DMS 273 treated with DMSO at 0.1 percent for 48 hours (cell line): ENCODE results near the gene MYO7B.
A peak's percentile ranks its signal among the peaks of the same experiment; 100 is the strongest.

Source experiments
- DNase-seq: peaks from one replicate; lab custom pipeline; 2025; lab: John Stamatoyannopoulos, UW

MYO7B gene

GRCh38 chr2:127626917-127627739, 91.6 kb downstream of the MYO7B start:
- DNase-seq = no peak

DNA sequence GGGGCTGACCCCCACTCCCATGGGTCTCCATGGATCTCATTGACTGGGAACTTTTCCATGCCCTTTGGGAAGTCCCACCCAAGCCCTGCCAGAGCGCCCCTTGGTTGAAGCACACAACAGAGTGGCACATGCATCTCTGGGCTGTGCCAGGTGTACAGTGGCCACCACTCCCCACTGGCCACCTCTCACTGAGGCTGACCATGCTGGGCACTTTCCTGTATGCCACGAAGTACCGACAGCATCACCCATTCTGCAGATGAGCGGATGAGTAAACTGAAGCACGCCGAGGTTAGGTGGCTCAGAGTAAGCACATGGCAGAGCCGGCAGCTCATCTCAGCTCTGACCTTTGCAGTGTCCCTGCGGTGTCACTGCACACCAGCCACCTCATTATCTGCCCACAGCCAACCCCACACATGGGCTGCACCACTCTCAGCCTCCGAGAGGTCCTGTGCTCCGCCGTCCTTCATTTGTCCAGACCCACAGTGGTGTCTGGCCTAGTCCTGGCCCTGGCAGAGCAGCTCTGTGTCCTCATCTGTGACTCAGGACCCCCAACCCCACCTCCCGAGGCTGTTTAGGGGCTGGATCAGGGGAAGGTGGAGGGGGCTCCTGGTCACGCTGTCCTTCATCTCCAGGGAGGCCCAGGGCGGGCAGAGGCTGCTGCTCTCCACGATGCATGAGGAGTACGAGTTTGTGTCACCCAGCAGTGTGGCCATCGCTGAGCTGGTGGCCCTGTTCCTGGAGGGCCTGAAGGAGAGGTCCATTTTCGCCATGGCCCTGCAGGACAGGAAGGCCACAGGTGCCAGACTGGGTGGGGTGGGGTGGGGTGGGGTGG, 92.5 kb downstream of the MYO7B start:
- DNase-seq = no peak

DNA sequence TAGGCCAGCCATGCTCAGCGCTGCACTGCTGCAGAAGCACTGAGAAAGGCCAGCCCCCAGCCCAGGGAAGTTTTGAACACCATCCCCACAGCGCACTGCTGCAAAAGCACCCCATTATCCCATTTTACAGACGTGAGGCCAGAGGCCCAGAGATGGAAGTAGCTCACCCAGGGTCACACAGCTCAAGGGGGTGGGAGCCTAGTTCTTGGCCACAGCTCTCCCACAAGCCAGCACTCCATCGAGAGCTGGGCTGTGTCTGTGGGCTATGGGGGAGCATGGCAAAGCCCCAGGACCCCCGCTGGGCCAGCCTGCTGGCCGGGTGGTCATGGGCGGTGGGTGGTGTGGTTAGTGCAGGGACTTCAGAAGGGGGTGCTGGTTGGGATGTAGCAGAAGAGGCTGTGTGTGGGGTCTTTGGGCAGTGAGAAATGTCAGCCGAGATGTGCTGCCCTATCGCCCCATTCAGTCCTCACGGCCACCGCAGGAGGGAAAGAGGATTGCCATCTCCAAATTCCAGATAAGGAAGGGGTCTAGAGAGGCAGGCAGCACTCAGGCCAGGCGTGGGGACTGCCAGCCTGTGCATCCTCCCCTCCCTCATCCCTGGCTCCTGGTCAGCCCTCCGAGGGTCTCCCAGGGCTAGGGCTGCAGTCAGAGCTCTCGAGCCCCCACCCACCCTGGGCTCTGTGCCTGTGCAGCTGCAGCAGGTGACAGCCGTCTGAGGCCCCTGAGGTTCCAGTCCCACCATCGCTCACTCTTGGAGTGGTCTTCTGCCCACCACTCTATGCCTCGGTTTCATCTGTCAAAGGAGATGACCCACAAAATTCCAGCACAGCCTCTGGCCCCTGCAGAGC, 93.5 kb downstream of the MYO7B start:
- no peak for DNase-seq

DNA sequence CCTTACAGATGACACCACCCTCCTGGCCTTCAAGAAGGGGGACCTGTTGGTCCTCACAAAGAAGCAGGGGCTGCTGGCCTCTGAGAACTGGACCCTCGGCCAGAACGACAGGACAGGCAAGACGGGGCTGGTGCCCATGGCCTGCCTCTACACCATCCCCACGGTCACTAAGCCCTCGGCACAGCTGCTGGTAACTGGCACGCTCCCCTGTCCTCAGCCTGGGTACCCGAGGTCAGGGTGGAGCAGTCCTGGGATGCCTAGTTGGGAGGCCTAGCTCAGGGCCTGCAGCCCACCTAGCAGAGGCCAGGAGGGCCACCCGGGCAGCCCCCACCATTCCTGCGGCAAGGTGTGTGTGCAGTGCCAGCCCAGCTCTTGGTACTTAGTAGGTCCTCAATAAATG, 94.2 kb downstream of the MYO7B start:
- no peak for DNase-seq

DNA sequence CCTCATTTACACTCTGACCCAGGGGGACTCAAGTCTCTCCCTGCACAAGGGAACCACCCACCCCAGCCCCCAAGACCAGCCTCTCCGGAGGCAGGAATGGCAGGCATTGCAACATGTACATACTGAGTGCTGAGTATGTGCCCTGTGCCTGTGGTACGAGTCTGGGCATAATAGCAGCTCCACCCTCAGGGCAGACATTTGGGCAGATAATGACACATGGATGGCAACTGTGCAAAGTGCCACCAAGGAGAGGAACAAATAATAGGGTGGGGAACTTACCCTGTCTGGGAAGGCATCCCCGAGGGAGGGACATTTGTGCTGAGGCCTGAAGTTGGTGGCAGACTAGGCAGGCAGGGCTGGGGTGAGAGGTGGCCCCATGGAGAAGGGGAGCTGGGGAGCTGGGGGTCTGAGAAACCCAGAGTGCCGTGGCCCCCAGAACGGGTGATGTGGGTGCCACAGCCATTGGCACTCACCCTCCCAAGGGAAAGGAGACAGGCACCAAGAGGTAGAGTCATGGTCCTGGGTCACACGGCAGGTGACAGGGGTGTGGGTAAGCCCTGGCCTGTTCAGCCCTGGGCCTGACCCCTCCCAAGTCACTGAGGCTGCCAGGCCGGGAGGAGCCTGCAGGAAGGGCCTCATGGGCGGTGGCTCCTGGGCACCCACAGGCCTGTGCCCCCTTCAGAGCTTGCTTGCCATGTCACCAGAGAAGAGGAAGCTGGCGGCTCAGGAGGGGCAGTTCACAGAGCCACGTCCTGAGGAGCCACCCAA, 94.8 kb downstream of the MYO7B start:
- DNase-seq = no peak

GRCh38 chr2:127630864-127631540, 95.5 kb downstream of the MYO7B start:
- DNase-seq = no peak

GRCh38 chr2:127631541-127631996, 96.1 kb downstream of the MYO7B start:
- no peak for DNase-seq

GRCh38 chr2:127631997-127632581, 96.6 kb downstream of the MYO7B start:
- DNase-seq = no peak

DNA sequence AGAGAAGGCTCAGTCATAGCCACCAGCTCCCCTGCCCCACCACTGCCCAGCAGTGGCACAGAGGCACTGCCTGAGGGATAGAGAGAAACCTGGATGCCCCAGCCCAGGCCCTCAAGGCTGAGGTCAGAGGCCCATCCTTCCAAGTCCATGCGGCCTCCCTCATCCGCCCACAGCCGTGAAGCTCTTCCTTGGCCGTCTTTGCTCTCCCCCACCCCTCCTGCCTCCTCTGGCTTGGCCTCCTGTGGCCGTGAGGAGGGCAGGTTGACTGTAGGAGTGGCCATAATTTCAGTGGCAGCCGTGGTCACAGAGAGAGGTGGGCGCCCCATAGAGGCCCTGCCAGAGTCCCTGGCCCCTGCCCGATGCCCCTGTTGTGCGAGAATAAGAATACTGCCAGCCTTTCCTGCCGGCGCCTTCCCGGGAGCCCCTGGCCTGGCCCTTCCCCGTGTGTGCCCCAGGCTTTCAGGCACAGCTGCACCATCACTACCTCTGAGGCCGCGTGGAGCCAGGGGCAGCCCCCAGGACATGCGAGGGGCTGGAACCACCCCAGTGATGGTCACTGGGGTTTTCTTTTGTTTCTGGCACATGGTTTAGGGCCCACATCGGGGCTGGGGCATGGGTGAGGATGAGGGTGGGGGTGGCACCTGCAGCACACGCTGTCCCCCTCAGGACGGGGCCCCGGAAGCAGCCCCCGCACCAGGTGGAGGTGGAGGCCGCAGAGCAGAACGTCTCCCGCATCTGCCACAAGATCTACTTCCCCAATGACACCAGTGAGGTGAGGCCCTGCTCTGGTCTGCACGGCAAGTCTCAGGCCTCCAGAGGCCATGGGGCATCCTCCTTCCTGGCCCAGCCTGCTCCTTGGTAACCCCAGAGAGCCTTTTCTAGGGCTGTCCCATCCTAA, 97.4 kb downstream of the MYO7B start:
- DNase-seq = no peak

GRCh38 chr2:127633556-127634065, 98.1 kb downstream of the MYO7B start:
- DNase-seq = no peak

- DNase-seq = peak; percentile 46
Observed at GRCh38 chr2:127634066-127634617, 98.7 kb downstream of the MYO7B start.

- DNase-seq = no peak
Observed at GRCh38 chr2:127634626-127635379, 99.3 kb downstream of the MYO7B start.

DNA sequence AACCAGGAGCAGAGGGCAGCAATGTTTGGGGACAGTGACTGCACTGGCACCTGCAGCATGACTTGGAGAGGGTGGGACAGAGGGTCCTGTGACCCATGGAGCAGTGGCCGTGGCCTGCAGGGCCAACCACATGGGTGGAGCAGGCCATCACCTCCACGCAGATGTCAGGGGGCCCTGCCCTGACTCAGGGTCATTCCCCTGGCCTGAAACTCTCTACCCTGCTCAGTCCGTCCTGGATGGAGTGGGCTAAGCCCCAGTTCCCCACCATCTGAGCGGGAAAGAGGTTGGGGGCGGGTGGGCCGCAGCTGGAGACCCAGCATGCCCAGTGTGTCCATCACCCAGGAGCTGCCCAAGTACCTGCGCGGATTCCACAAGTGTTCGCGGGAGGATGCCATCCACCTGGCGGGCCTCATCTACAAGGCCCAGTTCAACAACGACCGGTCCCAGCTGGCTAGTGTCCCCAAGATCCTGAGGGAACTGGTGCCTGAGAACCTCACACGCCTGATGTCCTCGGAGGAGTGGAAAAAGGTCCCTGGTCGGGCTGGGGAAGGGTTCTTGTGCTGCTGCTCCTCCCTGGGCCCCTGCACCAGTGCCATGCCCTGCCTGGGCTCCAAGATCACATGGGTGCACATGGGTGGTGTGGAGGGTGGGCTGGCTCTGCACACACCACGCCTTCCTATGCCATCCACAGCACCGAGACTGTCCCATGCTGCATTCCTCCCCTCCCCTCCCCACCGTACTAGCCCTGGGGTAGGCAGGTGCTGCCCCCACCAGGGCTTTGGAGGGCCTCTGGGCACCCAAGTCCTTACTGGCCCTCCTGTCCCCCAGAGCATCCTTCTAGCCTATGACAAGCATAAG, 100.1 kb downstream of the MYO7B start:
- no peak for DNase-seq

DNA sequence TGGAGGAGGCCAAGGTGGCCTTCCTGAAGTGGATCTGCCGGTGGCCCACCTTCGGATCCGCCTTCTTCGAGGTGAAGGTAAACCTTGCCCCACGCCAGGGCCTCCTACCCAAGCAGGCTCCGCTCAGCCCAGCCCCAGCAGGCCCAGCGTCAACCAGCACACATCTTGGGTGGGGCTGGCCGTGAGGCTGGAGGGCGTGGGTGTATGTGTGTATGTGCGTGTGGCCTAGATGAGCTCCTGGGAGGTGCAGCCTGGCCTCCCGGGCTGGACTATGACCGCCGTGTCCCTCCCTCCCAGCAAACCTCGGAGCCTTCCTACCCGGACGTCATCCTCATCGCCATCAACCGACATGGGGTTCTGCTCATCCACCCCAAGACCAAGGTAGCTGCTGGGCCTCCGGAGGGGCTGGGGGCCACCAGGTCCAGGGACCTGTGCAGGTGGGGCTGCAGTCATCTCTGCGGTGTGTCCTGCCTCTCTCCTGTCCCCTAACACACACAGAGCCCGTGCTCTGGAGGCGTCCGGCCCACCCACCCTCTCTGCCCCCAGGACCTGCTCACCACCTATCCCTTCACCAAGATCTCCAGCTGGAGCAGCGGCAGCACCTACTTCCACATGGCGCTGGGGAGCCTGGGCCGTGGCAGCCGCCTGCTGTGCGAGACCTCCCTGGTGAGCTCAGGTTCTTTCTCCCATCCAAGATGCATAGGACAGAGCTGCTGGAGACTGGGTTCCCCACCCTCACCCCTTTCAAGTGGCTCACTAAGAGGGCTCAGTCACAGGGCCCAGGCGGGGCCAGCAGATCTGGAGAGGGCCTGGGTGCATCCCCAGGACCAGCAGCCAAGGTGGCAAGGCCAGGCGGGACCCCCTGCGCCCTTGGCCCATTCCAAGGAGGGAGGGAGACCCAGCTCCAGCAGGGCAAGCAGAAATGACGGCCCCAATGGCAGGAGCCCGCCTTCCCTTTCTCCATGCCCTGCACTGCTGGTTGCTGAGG, 101.1 kb downstream of the MYO7B start:
- DNase-seq = no peak

DNA sequence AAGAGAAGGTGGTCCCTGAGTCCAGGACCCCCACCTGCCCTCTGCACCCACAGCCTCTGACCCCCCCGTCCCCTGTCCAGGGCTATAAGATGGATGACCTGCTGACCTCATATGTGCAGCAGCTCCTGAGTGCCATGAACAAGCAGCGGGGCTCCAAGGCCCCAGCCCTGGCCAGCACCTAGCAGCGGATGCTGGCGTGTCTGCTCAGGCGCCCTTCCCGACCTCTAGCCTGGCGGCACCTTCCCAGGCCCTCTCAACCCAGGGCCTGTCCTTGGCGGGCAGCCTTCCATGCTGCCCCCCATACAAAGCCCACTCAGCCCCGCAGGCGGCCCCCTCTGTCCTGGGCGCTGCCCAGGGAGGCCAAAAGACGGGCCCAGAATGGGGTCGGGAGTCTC, 101.8 kb downstream of the MYO7B start:
- DNase-seq = no peak

GRCh38 chr2:127637725-127638252, 102.3 kb downstream of the MYO7B start:
- DNase-seq = no peak
